WTC11 (cell line): ENCODE results near the gene UGCG.

Experiments
- NFYB ChIP-seq: sonication (generic); formaldehyde crosslinking; conservative IDR thresholded peaks from 2 replicates; pipeline ENCODE4 v1.8.0; 2022; ENCODE audit warnings: low read depth, missing genetic modification reagents
- ZNF232 ChIP-seq: sonication (generic); formaldehyde crosslinking; IDR thresholded peaks from 2 replicates; pipeline ENCODE4 v1.8.0; 2022; ENCODE audit warnings: mild to moderate bottlenecking, missing genetic modification reagents
- ZNF317 ChIP-seq: sonication (generic); formaldehyde crosslinking; IDR thresholded peaks from 2 replicates; pipeline ENCODE4 v1.8.1; 2023; ENCODE audit warnings: low read depth, mild to moderate bottlenecking, moderate library complexity, missing genetic modification reagents, borderline replicate concordance
- TF ChIP-seq, protein P1 (sequence below): fragments of 200-600 bp; IDR thresholded peaks from 2 replicates; pipeline ENCODE4 v1.8.0; 2022; ENCODE audit warnings: antibody characterized with exemption
- TF ChIP-seq, protein P2 (sequence below): sonication (generic); formaldehyde crosslinking; IDR thresholded peaks from 2 replicates; pipeline ENCODE4 v1.8.0; 2022; ENCODE audit warnings: mild to moderate bottlenecking, missing genetic modification reagents

DNA sequence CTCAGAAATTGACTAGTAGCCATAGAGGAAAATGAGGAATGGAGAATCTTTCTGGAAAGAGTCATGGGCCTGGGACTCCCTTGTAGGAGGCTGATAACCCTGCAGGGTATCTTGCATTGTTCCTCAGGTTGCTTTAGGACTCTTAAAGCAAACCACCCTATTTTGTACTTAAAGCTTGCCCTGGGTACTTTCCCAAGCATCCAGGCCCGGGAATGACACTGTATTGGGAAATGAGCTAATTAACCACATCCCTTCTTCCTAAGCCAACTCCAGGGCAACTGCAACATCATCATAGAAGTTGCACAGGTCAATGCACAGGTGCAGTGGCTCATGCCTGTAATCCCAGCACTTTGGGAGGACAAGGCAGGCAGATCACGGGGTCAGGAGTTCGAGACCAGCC, 55.9 kb downstream of the UGCG start:
- TF ChIP-seq, protein P1, sequence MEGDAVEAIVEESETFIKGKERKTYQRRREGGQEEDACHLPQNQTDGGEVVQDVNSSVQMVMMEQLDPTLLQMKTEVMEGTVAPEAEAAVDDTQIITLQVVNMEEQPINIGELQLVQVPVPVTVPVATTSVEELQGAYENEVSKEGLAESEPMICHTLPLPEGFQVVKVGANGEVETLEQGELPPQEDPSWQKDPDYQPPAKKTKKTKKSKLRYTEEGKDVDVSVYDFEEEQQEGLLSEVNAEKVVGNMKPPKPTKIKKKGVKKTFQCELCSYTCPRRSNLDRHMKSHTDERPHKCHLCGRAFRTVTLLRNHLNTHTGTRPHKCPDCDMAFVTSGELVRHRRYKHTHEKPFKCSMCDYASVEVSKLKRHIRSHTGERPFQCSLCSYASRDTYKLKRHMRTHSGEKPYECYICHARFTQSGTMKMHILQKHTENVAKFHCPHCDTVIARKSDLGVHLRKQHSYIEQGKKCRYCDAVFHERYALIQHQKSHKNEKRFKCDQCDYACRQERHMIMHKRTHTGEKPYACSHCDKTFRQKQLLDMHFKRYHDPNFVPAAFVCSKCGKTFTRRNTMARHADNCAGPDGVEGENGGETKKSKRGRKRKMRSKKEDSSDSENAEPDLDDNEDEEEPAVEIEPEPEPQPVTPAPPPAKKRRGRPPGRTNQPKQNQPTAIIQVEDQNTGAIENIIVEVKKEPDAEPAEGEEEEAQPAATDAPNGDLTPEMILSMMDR, result no peak
- TF ChIP-seq NFYB (CRISPR knock-in tag), result no peak
- no peak for TF ChIP-seq ZNF232 (CRISPR knock-in tag)
- TF ChIP-seq ZNF317 (CRISPR knock-in tag), result no peak
- TF ChIP-seq, protein P2, sequence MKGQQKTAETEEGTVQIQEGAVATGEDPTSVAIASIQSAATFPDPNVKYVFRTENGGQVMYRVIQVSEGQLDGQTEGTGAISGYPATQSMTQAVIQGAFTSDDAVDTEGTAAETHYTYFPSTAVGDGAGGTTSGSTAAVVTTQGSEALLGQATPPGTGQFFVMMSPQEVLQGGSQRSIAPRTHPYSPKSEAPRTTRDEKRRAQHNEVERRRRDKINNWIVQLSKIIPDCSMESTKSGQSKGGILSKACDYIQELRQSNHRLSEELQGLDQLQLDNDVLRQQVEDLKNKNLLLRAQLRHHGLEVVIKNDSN, result no peak
